ENCODE measurements around the gene PATL1.

Gene PATL1

GRCh38 chr11:59668950-59669610, at the start of gene PATL1:
Gene PATL1, minus strand, starts transcription at chr11:59669037. Its CDS starts 142 bp downstream, at chr11:59668895.
- H3K36me3 Mint-ChIP-seq (ENCODE audit: low read depth) = peaks cover 26% of the 10 kb centered on the region
- no peaks in the 10 kb centered on the region for H3K27me3 Mint-ChIP-seq (ENCODE audit: low read depth)
- H3K9me3 Mint-ChIP-seq = no peaks in the 10 kb centered on the region
- peak within 1 kb of the TSS; percentile 95 to 97 (median 96) for H3K4me3 Mint-ChIP-seq
- no peak for TF ChIP-seq CTCF (IDR thresholded peaks at IDR 0.05; ENCODE audit: unreplicated experiment in 3 of 3)
- H3K4me1 Mint-ChIP-seq = peaks cover 23% of the 10 kb centered on the region
- H3K27ac Mint-ChIP-seq = peak within 1 kb of the TSS; percentile 98 to 100 (median 100)

DNA sequence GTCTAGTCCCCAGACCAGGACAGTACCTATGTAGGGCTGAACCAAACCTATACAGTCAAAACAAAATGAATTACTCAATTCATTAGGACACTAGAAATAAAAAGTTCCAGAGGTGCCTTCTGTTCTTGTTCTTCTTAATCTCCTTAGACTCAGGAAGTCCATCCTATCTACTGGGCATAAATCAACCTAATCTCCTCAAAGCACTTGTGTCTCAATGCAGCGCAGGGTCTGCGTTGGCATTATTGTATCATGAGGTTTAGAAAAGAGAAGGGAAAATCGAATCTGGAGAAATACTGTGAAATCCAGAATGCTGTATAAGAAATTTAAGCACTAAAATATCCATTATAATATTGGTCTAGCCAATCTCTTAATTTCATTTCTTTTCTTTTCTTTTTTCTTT, 47.2 kb upstream of the PATL1 start:
- no peaks in the 10 kb centered on the region for H3K4me1 Mint-ChIP-seq
- no peak for TF ChIP-seq CTCF (IDR thresholded peaks at IDR 0.05; ENCODE audit: unreplicated experiment in 3 of 3)
- H3K27ac Mint-ChIP-seq = no peak overlapping the region
- H3K4me3 Mint-ChIP-seq = no peak overlapping the region
- no peaks in the 10 kb centered on the region for H3K9me3 Mint-ChIP-seq
- H3K36me3 Mint-ChIP-seq (ENCODE audit: low read depth) = no peaks in the 10 kb centered on the region
- peaks cover 10% of the 10 kb centered on the region for H3K27me3 Mint-ChIP-seq (ENCODE audit: low read depth)

- TF ChIP-seq CTCF (IDR thresholded peaks at IDR 0.05; ENCODE audit: unreplicated experiment in 3 of 3) = no peak
- Mint-ChIP-seq H3K4me1 (no peaks in the 10 kb centered on the region), H3K36me3 (ENCODE audit: low read depth) (no peaks in the 10 kb centered on the region), H3K4me3 (no peak within 1 kb of the TSS), H3K27ac (no peak within 1 kb of the TSS), H3K9me3 (no peaks in the 10 kb centered on the region), H3K27me3 (ENCODE audit: low read depth) (peaks cover 10% of the 10 kb centered on the region)
Measured at GRCh38 chr11:59713745-59714144, 44.9 kb upstream of the PATL1 start, which contains the start of gene OR10V1. Gene OR10V1, minus strand, starts transcription at chr11:59713845. Its CDS starts 0 bp downstream, at chr11:59713845.

GRCh38 chr11:59710136-59710847, 41.5 kb upstream of the PATL1 start:
- H3K27ac Mint-ChIP-seq = no peak overlapping the region
- H3K9me3 Mint-ChIP-seq = no peaks in the 10 kb centered on the region
- no peak overlapping the region for H3K4me3 Mint-ChIP-seq
- TF ChIP-seq CTCF (IDR thresholded peaks at IDR 0.05; ENCODE audit: unreplicated experiment in 3 of 3) = no peak
- H3K36me3 Mint-ChIP-seq (ENCODE audit: low read depth) = no peaks in the 10 kb centered on the region
- H3K4me1 Mint-ChIP-seq = no peaks in the 10 kb centered on the region
- H3K27me3 Mint-ChIP-seq (ENCODE audit: low read depth) = peaks cover 6% of the 10 kb centered on the region

DNA sequence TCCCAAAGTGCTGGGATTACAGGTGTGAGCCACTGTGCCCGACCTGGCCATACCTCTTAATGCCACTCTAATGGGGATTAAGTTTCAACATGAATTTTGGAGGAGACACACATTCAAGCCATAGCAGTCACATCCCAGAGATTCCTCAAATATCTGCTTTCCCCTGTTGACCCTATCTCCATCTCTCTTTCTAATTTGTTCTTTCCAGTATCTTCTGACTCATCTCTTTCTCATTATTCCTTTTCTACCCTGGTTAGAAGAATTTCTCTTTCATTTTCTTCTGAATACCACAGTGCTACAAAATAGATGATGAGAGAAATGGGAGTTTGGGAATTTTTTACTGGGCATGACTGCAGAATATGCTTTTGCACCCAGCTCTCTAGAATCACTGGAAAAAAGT, 39.7 kb upstream of the PATL1 start:
- H3K27ac Mint-ChIP-seq = no peak overlapping the region
- H3K36me3 Mint-ChIP-seq (ENCODE audit: low read depth) = no peaks in the 10 kb centered on the region
- no peak overlapping the region for H3K4me3 Mint-ChIP-seq
- no peak for TF ChIP-seq CTCF (IDR thresholded peaks at IDR 0.05; ENCODE audit: unreplicated experiment in 3 of 3)
- H3K27me3 Mint-ChIP-seq (ENCODE audit: low read depth) = peaks cover 5% of the 10 kb centered on the region
- H3K4me1 Mint-ChIP-seq = no peaks in the 10 kb centered on the region
- no peaks in the 10 kb centered on the region for H3K9me3 Mint-ChIP-seq
